Upper lobe of left lung (tissue), 4 donors: ENCODE data around the gene RABL6.

ENCODE experiments used
- CTCF ChIP-seq, 6 experiments: fragments of 450-650 bp in 4 of 6; fragments of 200-600 bp in 2 of 6; sonication (generic) in 2 of 6; IDR thresholded peaks; one replicate each; pipeline ENCODE4 v1.5.1; 2016 to 2019; ENCODE audit warnings: antibody characterized with exemption in 6 of 6
- POLR2AphosphoS5 ChIP-seq, 2 donors: sonication (generic); formaldehyde crosslinking; IDR thresholded peaks; one replicate each; pipeline ENCODE4 v1.5.1; 2017; ENCODE audit warnings: antibody characterized with exemption in 2 of 2

GRCh38 chr9:136835162-136835931 lies 27.6 kb downstream of the RABL6 start:
- no peak for TF ChIP-seq CTCF (IDR thresholded peaks at IDR 0.05)
- no peak for TF ChIP-seq POLR2AphosphoS5 (IDR thresholded peaks at IDR 0.05)
